ENCODE results near the gene KCNE1.
"Not testable (repeated sequence)": the region's sequence is repeated elsewhere in the genome, so short reads cannot be mapped to it uniquely, and the experiment has no call there.

Gene KCNE1

DNA sequence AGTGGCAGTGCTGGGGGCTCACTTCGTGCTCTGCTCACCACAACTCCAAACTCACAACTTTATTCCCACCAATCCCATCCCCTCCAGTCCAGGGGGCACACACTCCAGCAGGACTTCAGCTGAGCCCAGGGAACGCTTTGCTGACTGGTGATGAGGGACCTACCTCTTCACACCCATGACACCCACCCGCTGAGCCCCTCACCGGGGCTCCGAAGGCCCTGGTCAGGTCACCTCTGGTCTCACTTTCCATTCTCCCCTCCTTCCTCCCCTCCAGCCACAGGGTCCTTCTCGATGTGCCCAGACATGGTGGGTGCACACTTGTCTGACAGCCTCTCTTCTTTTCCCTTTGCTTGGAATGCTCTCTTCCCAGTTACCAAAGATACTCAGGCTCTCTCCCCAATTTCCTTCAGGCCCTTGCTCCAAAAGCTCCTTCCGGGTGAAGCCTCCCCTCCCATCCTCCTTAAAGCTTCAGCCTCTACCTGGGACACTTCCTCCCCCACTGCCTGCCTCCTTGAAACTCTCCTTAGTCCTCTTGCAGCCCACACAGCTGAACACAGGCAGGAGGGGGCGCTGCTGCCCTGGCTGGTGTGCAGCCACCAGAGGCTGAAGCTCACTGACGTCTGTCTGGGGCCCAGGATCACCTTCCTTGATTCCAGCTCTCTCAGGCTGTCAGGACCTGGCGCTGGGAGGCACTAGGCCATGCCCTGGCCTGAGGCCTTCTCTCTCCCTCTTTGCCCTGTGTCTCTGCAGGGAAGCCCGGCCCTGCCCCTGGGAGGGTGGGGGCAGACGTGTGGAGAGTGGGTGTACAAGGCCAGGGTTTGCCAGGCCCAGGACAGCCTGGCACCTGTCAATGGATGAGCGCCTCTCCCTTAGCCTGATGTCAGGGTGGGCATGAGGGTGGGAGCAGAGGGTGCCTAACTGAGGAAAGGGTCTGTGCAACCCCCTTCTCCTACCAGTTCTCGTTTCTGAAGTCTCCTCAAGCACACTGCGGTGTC lies 1.6 kb downstream of the KCNE1 start:
- no peak for DNase-seq

DNA sequence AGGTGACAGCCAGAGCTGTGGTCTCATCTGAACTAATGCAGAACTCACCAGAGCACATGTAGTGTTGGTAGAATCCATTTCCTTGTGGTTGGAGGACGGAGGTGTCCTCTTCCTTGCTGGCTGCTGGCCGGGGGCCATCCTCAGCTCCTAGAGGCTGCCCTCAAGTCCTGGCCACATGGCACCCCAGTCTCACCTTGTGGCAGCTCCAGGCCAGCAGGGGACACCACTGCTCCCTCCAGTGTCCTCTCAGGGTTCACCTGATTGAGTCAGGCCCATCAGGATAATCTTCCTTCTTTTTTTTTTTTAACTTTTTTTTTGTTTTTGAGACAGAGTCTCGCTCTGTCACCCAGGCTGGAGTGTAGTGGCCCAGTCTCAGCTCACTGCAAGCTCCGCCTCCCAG lies 2.9 kb downstream of the KCNE1 start:
- no peak for DNase-seq

- no peak for DNase-seq
Observed at GRCh38 chr21:34504595-34504994, 7.4 kb downstream of the KCNE1 start.

DNA sequence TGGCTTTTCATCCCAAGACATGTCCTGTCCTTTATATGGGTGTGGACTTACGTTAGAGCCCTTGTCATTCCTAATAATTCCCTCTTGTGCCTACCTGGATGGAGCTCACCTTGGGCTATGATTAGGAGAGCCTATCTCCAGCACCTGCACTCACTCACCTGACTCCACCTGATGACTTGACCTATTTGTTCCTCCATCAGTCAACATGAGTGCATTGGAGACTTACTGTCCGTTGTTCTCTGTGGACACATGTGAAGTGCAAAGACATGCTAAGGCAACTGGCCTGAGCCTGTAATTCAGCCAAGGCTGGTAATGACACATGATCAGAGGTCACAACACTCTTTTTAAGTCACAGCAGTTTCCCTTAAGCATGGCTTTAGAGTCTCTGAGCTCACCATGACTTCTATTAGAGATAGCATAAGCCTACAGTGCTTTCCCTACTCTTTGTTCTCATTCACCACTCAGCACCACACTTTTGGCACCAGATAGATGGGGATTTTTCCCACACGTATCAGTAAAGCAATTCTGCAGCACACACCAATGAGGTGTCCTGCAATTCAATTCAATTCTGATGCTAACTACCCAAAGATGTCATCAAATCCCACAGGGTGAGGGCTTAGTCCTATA lies 9.4 kb downstream of the KCNE1 start:
- DNase-seq, result no peak

- no peak for DNase-seq
Observed at GRCh38 chr21:34501716-34502115, 10.3 kb downstream of the KCNE1 start.

- no peak for DNase-seq
Observed at GRCh38 chr21:34500191-34500590, 11.8 kb downstream of the KCNE1 start.

GRCh38 chr21:34499116-34499515 lies 12.9 kb downstream of the KCNE1 start:
- no peak for DNase-seq

- no peak for DNase-seq
Observed at GRCh38 chr21:34498623-34499022, 13.4 kb downstream of the KCNE1 start.

GRCh38 chr21:34483854-34484253 lies 28.2 kb downstream of the KCNE1 start:
- DNase-seq, result not testable (repeated sequence)

DNA sequence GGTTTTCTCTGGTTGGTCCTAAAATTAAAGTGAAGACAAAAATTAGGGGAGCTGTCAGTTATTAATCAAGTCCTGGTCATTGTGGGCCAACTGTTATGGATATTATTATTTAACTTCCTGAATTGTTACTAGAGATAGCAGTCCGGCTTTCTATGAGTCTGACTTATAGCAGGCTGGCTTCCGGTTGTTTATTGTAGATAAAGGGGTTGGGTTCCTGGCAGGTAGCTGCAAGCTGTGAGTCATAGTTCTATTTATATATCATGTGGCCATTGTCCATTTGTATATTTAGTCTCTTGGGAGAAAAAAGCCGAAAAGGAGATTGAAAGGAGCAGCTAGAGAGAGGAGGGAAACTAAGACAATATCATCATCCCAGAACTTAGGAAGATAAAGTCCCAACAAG lies 28.6 kb downstream of the KCNE1 start:
- not testable (repeated sequence) for DNase-seq

DNA sequence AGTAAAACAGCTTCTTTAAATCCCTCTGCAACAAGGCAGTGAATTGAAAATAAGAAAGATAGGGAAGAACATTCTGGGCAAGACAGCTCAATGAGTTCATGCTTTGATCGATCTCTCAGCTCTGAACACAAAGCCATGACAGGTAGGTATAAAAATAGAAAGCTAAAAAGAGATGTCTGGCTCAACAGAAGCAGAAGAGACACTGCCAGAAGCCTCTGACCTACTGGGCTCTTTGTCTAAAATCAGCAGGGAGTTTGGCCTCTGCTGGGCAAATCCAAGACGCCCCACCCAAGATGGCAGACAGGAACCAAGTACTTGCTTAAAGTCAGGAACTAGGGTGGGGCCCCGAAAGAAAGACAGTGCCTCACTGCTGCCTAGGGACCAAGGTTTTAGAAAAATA lies 44.7 kb downstream of the KCNE1 start:
- not testable (repeated sequence) for DNase-seq

- DNase-seq, result not testable (repeated sequence)
Observed at GRCh38 chr21:34459426-34459825, 52.6 kb downstream of the KCNE1 start.

- not testable (repeated sequence) for DNase-seq
Observed at GRCh38 chr21:34458266-34458665, 53.7 kb downstream of the KCNE1 start.

GRCh38 chr21:34456180-34456579 lies 55.8 kb downstream of the KCNE1 start:
- DNase-seq, result not testable (repeated sequence)

- DNase-seq, result not testable (repeated sequence)
Observed at GRCh38 chr21:34455628-34456027, 56.4 kb downstream of the KCNE1 start.

DNA sequence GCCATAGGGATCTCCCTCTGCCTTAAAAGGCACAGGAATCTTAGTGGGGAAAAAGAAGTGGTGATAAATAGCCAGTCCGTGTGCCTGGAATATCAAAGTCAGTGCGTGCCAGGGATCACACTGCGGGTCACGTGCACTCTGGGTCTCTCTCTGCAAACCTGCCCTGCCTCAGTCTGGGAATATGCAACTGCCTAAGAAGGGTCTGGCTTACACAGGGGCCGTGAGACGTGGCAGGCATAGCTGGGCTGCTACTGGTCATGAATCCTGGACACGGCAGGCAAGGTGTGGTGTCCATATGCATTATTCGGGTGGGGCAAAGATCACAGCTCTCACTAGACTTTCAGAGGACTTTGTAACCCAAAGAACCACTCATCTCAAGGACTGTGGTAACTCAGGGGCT lies 65.0 kb downstream of the KCNE1 start:
- not testable (repeated sequence) for DNase-seq

DNA sequence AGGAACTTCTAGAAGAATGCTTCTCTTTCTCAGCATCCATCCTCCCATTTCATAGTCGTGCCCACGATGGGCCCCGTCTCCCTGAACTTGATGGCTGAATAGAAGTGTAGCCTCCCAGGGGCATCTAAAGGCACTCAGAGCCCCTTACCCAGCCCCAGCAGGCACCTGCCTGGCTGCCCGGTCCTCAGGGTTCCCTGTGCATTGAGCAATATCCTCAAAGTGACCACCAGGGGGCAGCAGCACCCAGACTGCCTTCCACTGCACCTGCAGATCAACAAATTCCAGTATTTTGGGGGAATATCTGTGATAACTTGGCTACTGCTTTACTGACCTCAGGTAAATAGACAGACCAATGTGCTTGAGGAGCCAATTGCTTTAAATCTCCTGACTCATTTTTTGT lies 68.5 kb downstream of the KCNE1 start:
- not testable (repeated sequence) for DNase-seq

GRCh38 chr21:34429710-34430109 lies 82.3 kb downstream of the KCNE1 start:
- not testable (repeated sequence) for DNase-seq

DNA sequence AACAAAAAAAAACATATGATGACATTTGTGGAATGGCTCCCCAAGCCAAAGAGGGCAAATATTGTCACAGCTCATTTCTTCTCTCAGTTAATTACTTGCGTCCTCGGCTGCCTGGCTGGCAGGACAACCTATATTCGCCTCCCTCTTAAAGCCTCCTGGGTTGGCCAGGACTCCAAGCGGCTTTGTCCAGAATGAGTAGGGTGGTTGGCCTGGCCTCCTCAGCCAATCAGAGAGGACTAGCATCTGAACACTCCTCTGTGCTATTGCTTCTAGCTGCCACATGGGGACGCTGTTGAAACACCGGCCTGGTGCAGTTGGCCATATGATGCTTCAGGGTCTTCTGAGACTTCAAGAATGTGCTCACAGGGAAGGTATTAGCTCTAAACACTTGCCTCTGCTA lies 83.6 kb downstream of the KCNE1 start:
- not testable (repeated sequence) for DNase-seq

DNA sequence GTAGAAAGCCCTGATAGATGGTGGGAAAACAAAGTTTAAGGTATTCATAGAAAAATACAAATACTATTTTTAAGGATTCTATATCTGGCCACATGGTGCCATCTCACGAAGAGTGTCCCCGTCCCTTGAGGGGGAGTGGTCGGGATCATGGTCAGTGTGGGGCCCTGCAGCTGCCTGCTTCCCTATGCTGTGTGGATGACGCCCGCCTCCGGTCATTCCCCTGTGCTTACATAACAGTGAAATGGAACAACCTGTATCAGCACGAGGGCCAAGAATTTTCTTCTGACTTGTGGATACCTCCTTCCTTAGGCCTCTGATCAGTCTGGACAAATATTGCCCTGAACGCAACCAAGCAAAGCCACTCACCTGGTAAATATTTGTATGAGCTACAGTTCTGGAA lies 84.7 kb downstream of the KCNE1 start:
- DNase-seq, result not testable (repeated sequence)

DNA sequence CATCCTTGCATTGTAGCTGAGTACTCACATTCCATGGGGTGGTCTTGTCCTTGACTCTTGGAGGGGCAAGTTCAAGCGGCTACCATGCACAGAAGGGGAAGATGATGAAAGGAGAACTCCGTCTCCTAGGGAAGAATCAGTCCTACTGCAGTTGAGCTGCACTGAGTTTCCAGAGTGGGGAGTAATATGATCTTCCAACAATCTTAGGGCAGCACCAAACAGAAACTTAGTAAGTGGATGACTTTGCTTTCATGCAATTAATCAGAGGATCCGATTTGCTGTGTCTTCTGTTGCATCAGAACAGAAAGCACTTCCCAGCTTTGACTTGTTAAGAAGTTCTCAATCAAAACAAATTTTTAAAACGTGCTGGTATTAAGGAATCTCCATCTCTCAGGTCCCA lies 88.2 kb downstream of the KCNE1 start, which contains the start of gene SMIM34:
SMIM34 (minus strand) TSS at position 147 of the 400 bp plus-strand sequence; CDS start at position 35, 112 bp downstream.
- DNase-seq, result not testable (repeated sequence)

GRCh38 chr21:34417448-34418077 lies 94.4 kb downstream of the KCNE1 start:
- DNase-seq, result not testable (repeated sequence)

GRCh38 chr21:34407294-34407693 lies 104.7 kb downstream of the KCNE1 start:
- not testable (repeated sequence) for DNase-seq

Measured in cortex of kidney (tissue), 1 donor.